Stimulated activated CD8-positive, alpha-beta memory T cell treated with anti-CD3 and anti-CD28 coated beads, Interleukin-12 subunit alpha, Interleukin-12 subunit beta, amount 100 ng/mL, for 24 hours (primary cell): ENCODE results near the gene PAK1.

Source experiments
- DNase-seq: peaks from one replicate; pipeline ENCODE4 v3.0.0-alpha.2; 2020; ENCODE audit errors: extremely low read depth

PAK1 gene

GRCh38 chr11:77372726-77373125 lies 101.2 kb downstream of the PAK1 start:
- DNase-seq, result no peak

- no peak for DNase-seq
These were observed 102.2 kb downstream of the PAK1 start for GRCh38 chr11:77371646-77372045.

- no peak for DNase-seq
These were observed 103.7 kb downstream of the PAK1 start for GRCh38 chr11:77370217-77370616.

GRCh38 chr11:77361184-77361583 lies 112.7 kb downstream of the PAK1 start:
- no peak for DNase-seq

GRCh38 chr11:77359481-77359880 lies 114.4 kb downstream of the PAK1 start:
- no peak for DNase-seq

- DNase-seq, result no peak
These were observed 120.8 kb downstream of the PAK1 start for GRCh38 chr11:77353131-77353530.

- no peak for DNase-seq
These were observed 122.5 kb downstream of the PAK1 start for GRCh38 chr11:77351281-77351886.

GRCh38 chr11:77347948-77348347 lies 125.9 kb downstream of the PAK1 start:
- no peak for DNase-seq

- DNase-seq, result no peak
These were observed 126.8 kb downstream of the PAK1 start for GRCh38 chr11:77346906-77347603.

- no peak for DNase-seq
These were observed 128.3 kb downstream of the PAK1 start for GRCh38 chr11:77345621-77346020.

- DNase-seq, result no peak
These were observed 133.4 kb downstream of the PAK1 start for GRCh38 chr11:77340501-77340900.

GRCh38 chr11:77332259-77332658 lies 141.6 kb downstream of the PAK1 start:
- no peak for DNase-seq

GRCh38 chr11:77325159-77325558 lies 148.7 kb downstream of the PAK1 start:
- DNase-seq, result no peak

- no peak for DNase-seq
These were observed 149.4 kb downstream of the PAK1 start for GRCh38 chr11:77324508-77324907.

- DNase-seq, result no peak
These were observed 150.8 kb downstream of the PAK1 start for GRCh38 chr11:77322926-77323590.

GRCh38 chr11:77322506-77322905 lies 151.4 kb downstream of the PAK1 start:
- DNase-seq, result no peak

- no peak for DNase-seq
These were observed 153.5 kb downstream of the PAK1 start for GRCh38 chr11:77320351-77320750.

GRCh38 chr11:77318600-77318999 lies 155.3 kb downstream of the PAK1 start:
- no peak for DNase-seq

GRCh38 chr11:77316733-77317342 lies 157.1 kb downstream of the PAK1 start:
- DNase-seq, result no peak

GRCh38 chr11:77312107-77312506 lies 161.8 kb downstream of the PAK1 start:
- DNase-seq, result no peak

GRCh38 chr11:77311701-77312100 lies 162.2 kb downstream of the PAK1 start:
- DNase-seq, result no peak

GRCh38 chr11:77310721-77311120 lies 163.2 kb downstream of the PAK1 start:
- DNase-seq, result no peak
